NB4 (cell line): ENCODE data around the gene POLG2.

Source experiments
- CTCF ChIP-seq: IDR thresholded peaks from one replicate; pipeline ENCODE4 v1.5.1; 2012; ENCODE audit warnings: low read depth, low read length
- MAX ChIP-seq: IDR thresholded peaks from 2 replicates; pipeline ENCODE4 v1.6.1; 2011; ENCODE audit warnings: low read depth, low read length
- MYC ChIP-seq: IDR thresholded peaks from 2 replicates; pipeline ENCODE4 v1.6.1; 2011; ENCODE audit warnings: low read depth, low read length
- POLR2A ChIP-seq: IDR thresholded peaks from 2 replicates; pipeline ENCODE4 v1.6.1; 2011; ENCODE audit warnings: mild to moderate bottlenecking; ENCODE audit not compliant: insufficient read length; ENCODE audit errors: extremely low read depth

GRCh38 chr17:64504769-64505339 is 8.0 kb upstream of the POLG2 start:
- no peak for TF ChIP-seq CTCF
- TF ChIP-seq POLR2A = no peak
- no peak for TF ChIP-seq MYC
- TF ChIP-seq MAX = no peak
